Prostate gland (tissue), 2 donors: ENCODE measurements around the gene LCN10.

Experiments used
- CTCF ChIP-seq, 4 experiments: fragments of 200-600 bp in 2 of 4; fragments of 450-650 bp in 2 of 4; sonication (generic) in 2 of 4; IDR thresholded peaks; 1 replicate in 3 of 4; 2 replicates in 1 of 4; pipeline ENCODE4 v1.5.1; 2016 to 2019; ENCODE audit warnings: antibody characterized with exemption in 4 of 4, mild to moderate bottlenecking in 2 of 4, moderate library complexity in 2 of 4
- POLR2A ChIP-seq: fragments of 450-650 bp; IDR thresholded peaks from one replicate; pipeline ENCODE4 v1.6.1; 2016; ENCODE audit warnings: antibody characterized with exemption, mild to moderate bottlenecking

- no peak for TF ChIP-seq POLR2A
- TF ChIP-seq CTCF (IDR thresholded peaks at IDR 0.05): no peak
These were observed 14.1 kb downstream of the LCN10 start for GRCh38 chr9:136728548-136729123.
